Renal pelvis (tissue), 12 donors: ENCODE results near the gene CRHR1. TPM values are rescaled to one million over a fixed set of nuclear protein-coding genes. Genes with fewer than 3 reads are reported as not detected.
"Not testable (repeated sequence)": the region's sequence is repeated elsewhere in the genome, so short reads cannot be mapped to it uniquely, and the experiment has no call there.

Experiments used
- DNase-seq: peaks from one replicate; pipeline ENCODE4 v3.0.0-alpha.2; 2013
- long read RNA-seq, 16 experiments: transcript quantifications; one replicate each; lab custom pipeline, GENCODE V29; 2026
- polyA plus RNA-seq, 3 donors: library from polyadenylated mRNA; unstranded; fragments of 120-200 nt; gene quantifications; one replicate each; pipeline ENCODE4 v1.2.1, GENCODE V29; 2013; ENCODE audit not compliant: insufficient read length in 3 of 3

Gene CRHR1
- under 1 TPM; 0.19 to 0.36 (median 0.27) TPM for polyA plus RNA-seq
- long read RNA-seq, donor 1, result 0 reads
- long read RNA-seq, donor 2, result 0 reads
- long read RNA-seq, donor 3, result 0 reads
- long read RNA-seq, donor 4, result 0 reads
- long read RNA-seq, donor 5, result 0 reads
- long read RNA-seq, donor 6, result 0 reads
- long read RNA-seq, donor 7, result 0 reads
- long read RNA-seq, donor 8, result 0 reads
- long read RNA-seq, donor 9, result 0 reads
- long read RNA-seq, donor 10, result 0 reads
- long read RNA-seq, donor 11, result 0 reads
- long read RNA-seq, donor 12, result 0 reads
- long read RNA-seq, donor 13, result 0 reads
- long read RNA-seq, donor 14, result 0 reads
- long read RNA-seq, donor 15, result 0 reads
- long read RNA-seq, donor 16, result 0 reads

DNA sequence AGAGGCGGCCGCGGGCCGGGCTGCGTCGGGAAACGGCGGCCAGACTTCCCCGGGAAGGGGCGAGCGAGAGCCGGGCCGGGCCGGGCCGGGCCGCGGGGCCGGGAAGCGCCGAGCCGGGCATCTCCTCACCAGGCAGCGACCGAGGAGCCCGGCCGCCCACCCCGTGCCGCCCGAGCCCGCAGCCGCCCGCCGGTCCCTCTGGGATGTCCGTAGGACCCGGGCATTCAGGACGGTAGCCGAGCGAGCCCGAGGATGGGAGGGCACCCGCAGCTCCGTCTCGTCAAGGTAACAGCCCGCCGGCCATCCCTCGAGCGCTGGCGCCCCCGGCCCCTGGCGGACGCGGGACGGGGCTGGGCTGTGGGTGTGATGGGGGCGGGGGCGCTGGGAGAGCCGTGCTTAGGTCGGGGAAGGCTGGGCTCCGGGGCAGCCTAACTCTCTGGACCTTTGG is at the start of gene CRHR1:
Gene CRHR1, plus strand, starts transcription at position 28 of the 448 bp plus-strand sequence. Its CDS starts 225 bp downstream, at position 253.
- peak; percentile 4 for DNase-seq

DNA sequence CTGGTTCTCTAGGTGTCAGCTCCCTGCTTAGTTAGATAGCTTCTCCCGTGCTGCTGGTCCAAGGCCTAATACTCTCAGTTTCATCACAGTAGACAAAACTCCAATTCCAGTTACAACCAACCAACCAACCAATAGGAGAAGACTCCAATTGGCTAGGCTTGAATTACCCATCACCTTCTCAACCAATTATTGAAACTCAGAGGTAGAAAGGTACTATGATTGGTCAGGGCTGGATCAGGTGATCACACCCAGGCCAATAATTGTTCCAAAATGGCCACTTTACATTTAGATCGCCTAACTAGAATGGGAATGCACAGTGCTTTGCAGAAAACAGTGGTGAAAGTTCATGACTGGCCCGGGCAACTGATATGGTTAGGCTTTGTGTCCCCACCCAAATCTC is 49.5 kb upstream of the CRHR1 start:
- DNase-seq, result no peak

DNA sequence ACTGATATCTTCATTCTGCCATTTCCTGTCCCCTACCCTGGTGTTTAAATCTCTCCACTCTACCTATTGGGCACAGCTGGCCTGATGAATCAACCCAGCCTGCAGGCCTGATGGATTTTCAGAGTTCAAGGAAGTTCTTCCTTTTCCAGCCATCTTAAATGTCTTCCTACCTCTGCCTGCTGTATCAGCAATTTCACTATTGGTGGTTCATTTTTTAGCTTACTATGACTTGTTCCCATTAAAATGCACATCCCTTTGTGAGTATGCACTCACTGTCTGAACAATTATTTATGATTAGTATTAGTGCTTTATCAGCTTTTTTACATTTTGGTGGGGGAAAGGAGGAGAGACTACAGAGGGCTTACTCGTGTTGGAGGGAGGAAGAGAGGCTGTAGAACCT is 48.6 kb upstream of the CRHR1 start:
- DNase-seq, result no peak

DNA sequence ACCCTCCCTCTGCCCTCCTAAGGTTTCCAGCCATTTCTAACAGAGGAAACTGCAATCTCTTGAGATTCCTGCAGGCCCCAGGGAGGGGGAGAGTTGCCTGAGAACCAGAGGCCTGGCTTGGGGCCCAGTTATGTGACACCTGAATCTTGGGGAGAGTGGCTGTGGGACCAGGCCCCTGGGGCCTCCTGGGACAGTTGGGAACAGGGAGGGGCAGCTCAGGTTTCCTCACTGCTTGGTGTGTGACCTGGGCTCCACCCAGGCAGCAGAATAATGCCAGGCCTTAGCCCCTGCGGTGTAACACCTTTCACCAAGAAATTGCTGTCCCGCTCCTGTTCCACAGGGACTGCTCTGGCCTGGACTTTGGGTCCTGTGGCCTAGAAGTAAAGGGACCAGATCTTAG is 44.3 kb upstream of the CRHR1 start:
- DNase-seq, result no peak

DNA sequence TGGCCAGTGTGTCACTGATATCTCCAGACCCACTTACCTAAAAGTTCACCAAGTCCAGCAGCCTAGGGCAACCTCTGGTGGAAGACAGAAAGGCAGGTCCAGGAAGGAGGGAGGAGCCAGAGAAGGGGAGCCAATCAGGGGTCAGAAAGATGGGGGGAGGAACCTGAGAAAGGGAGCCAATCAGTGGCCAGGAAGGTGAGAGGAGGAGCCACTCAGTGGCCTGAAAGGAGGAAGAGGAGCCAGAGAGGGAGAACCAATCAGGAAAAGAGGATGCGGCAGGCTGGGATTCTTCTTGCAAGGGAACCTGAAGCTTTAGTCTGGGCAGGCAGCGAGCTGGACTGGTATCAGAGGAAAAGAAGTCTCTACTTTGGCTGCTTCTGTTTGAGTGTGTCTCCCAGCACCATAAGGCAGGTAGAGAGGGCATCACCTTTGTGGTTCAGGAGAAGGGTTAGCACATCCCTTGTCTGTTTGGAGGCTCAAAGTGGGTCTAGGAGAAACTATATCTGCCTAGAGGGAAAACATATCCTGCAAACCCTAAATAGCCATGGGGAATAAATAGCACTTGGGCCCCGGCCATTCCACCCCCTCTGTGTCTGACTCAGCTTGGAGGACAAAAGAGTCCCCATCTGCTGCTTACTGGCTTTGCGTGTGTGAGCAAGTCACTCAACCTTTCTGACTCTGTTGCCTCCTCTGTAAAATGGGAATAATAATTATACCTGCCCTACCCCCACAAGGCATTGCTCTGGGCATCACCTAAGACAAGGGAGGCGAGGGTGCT is 43.4 kb upstream of the CRHR1 start:
- peak; percentile 42 for DNase-seq

DNA sequence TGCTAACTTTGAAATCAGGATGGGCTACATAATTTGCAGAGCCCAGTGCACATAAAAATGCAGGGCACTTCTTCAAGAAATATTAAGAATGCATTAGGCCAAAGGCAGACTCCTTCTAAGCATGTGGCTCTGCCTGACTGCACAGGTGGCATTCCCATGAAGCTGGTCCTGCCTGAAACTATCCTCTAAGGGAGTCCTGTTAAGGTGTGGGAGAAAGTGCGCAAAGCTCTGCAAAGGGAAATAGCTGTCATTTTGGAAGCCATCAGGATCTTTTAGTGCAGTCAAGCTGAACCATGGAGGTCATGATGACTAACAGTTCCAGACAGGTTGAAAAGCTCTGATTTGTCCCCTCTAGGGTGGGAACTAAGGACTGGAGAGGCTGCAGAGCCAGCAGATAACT is 41.9 kb upstream of the CRHR1 start:
- DNase-seq, result peak; percentile 24

DNA sequence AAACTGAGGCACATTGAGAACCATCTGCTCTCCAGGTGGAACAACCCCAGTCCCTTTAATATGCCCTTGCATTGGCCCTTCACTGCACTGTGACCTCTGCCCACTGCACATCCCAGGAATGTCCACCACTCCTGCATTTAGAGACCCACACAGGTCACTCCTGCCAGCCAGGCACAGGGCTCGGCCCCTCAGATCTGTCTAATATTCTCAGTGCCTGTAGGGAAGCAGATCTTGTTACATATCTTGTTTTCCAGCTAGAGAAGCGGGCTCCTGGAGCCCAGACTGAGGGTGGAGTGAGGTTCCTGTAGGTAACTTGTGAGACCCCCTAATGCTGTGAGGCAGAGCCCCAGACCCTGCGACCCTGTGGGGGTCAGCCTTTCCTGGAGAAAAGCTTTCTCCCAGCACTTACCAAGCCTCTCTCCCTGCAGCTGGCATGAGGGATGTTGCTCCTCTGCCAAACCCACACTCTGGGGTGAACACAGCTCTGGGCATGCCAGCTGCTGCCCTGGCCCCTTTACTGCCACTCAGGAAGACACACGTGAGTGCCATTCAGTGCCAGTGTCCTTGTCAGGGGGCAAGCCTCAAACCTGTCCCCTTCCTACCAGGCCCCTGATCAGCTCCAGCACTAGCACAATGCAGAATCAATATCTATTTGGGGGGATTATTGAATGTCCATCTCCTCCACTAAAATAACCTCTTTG is 40.3 kb upstream of the CRHR1 start:
- DNase-seq, result no peak

DNA sequence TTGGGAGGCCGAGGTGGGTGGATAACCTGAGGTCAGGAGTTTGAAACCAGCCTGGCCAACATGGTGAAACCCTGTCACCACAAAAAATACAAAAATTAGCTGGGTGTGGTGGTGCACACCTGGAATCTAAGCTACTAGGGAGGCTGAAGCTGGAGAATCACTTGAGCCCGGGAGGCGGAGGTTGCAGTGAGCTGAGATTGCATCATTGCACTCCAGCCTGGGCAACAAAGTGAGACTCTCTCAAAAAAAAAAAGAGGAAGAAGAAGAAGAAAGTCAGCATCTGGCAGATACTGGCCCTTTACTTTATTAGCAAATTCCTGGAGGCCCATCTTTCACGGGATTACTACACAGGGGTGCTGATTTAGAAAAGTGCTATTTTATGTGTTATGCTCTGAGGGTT is 39.3 kb upstream of the CRHR1 start:
- not testable (repeated sequence) for DNase-seq

DNA sequence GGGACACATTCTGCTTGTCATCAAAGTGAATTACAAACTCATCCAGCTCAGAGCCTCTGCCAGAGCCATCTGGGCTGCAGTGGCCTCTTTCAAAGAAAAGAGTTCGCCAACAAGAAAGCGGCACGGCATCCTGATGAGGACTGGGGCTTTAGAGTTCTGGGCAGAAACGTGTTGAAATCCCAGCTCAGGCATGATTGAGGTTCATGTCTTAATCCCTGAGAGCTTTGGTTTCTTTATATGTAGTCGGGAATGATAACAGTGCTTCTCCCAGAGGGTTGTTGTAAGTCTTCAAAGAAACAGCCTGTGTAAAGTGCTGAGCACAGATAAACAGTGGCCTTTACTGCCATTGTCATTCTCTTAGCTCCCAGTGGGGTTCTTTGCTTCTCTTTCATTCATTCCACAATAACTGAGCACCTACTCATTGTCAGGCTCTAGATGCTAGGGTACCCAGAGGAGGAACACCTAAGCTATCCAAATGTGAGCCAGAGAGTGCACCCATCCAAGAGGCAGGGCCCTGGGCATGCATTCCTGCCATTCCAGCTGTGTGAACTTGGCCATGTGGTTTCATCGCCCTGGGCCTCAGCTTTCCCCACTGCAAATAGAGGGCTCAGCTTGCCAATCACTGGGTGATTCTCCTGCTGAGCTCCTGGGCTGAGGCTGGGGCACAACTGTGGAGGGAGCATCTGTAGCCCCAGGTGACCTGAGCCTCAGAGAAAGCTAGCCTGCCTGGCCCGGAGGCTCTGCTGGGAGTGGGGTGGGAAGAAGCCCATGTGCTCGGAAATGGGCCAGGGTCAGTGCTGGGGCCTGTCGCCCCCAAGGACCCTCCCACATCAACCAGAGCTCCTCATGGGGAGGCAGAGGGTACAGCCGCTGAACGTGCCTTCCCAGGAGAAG is 38.3 kb upstream of the CRHR1 start:
- DNase-seq, result no peak

DNA sequence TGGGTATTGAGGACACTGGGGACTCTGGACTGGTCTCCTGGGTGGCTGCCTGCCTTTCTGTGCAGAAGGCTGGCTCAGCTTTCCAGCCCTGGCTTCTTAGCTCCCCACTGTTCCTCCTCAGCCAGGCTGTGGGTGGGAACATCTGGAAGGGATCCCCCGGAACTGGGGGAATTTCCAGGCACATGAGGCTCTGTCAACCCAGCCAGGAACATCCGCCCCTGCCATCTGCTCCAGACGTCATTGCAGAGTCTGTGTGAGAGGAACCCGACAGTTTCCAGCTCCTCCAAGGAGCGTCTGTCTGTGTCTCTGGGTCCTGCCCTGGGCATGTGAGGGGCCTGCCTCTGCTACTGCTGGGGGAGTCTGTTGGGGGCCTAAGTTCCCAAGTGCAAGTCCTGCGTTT is 36.2 kb upstream of the CRHR1 start:
- DNase-seq, result no peak

DNA sequence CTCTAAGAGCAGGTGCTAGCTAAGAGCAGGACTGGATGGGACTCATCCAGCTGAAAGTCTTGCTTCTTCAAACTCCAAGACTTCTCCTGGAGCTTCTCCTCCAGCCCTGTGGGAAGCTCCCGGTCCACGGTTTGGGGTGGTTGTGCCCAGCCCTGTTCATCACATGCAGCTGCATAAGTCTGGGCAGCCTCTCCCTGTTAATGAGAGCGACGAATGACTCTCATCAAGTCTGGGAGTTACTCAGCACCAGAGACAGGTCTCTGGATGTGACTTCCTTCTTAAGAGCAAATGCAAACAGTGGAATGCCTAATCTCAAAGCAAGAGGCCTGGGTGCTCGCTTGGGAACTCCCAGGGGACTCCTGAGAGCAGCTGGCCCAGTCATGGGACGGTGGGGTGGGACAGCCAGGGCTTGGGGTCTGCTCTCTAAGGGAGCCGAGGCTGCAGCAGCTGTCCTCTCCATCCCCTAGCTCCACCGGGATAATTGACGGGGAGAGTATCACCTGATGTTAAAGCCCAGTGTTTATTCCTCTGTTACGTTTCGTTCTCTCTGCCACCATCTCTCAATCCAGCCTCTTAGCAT is 35.3 kb upstream of the CRHR1 start:
- no peak for DNase-seq

DNA sequence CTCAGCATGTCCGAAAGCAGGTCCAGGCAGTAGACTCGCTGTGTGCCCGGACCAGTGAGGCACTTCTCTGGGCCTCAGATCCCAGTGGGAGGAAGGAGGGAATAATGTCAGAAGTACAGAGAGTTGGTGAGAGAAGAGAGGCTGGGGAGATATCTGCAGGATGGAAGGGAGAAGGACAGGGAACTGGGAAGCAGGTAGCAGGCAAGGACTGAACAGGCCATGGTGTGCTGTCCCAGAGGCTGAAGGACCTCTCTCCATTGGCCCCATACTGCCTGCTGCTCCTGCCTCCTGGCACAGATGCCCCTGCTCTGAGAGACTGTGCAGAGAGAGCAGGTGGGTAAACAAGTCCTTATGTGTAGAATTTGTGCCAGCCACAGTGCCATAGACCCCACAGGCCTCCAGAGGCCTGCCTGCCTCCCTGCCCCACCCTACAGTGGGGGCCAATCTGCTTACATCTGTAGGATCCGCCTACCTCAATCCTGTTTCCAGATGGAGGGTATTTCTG is 34.2 kb upstream of the CRHR1 start:
- no peak for DNase-seq

DNA sequence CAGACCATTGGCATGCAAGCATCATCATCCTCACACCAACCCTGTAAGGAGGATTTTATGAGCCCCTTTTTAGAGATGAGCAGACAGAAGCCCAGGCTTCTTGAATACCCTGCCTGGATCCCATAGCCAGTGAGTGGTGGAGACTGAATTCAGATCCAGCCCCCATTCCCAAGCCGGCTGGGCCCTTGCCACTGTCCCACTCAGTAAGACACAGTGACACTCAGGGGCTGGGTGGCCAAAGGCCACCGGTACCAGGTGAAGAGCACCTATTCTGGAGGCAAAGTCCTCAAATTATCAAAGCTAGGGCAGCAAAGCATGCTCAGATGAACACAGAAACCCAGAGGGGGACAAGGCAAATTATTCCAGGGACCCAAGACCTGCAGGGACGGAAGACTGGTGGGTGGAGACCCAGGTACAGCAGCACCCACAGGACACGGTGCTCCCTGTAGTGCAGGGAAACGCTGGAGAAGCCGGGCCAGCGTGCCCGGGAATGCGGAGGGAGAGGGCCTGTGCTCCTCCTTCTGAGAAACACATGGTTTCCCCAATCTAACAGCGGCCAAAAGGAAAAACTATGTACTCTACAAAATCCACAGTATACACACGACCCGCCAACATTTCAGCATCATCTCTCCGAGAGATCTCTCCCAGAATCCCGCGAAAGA is 33.2 kb upstream of the CRHR1 start:
- DNase-seq, result no peak

DNA sequence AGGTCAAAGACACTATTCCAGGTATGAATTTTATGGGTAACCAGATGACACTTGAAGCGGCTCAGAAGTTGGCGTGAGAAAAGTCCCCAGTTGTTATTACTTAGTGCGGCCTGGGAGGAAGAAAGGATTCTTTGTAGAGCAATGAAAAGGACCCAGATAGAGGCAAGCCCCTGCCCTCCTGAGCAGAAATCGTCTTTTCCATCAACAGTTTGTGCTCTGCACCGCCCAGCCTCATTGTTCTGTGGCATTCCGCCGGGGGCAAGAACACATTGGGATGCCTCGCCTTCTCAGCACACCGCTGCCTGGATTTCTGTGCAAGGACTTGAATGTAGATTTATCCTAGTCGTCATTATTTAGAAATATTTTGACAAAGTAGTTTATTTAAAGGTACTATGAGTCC is 32.7 kb upstream of the CRHR1 start:
- no peak for DNase-seq

DNA sequence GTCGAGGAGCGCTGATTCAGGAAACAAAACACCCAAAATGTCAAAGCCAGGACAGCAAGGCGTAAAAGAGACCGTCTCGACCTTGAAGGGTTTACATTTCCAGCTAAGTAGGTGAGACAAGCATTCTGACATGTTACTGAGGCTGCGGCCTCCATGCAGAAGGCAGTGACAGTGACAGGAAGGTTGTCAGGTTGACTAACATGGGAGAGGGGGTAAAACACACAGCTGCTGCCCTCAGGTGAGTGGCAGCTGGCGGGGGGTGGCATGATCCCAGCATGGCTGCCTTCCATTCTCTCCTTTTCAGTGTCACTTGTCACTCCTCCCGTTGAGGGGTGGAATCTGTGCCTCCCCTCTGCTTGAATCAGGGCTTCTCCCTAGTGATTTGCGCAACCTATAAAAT is 31.9 kb upstream of the CRHR1 start:
- no peak for DNase-seq

DNA sequence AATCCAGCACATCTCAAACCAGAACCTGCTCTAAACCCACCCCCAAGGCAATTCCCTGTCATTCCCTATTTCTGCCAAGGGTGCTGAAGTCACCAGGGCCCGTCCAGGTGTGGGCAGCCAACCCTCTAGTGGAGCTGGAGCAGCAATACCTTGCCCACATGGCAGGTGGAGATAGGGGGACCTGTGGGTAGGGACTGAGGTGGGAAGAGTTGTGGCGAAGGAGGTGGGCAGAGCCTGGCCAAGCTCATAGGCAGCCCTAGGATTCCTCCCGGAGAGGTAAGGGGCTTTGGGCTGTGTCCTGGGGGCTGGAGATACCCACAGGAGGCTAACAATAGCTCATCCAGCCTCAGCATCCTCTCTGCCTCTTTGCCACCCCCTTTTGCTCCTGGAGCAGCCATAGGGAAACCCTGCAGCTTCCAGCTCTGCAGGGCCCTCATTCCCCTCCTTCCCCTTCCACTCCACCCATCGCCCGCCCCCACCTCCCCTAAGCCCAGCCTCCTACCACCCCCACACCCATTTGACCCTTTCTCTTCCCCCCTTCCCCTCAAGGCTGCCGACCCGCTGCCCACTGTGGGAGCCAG is 30.4 kb upstream of the CRHR1 start:
- DNase-seq, result no peak

DNA sequence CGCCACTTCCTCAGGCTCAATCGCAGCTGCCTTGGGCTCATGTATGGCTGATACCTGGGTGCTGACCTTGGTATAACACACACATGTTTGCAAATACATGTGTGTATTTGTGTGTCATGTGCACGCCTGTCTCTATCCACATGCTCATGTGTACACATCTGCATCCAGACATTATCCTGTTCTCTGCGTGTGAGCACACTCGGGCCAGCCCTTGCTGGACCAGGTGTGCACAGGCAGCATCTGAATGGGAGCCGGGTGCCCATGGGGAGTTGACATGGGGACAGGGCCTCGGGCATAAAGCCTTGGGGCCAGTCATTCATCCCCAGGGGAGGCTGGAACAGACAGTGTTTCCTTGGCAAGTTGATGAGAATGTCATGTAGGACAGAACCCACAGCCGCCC is 29.1 kb upstream of the CRHR1 start:
- DNase-seq, result no peak

DNA sequence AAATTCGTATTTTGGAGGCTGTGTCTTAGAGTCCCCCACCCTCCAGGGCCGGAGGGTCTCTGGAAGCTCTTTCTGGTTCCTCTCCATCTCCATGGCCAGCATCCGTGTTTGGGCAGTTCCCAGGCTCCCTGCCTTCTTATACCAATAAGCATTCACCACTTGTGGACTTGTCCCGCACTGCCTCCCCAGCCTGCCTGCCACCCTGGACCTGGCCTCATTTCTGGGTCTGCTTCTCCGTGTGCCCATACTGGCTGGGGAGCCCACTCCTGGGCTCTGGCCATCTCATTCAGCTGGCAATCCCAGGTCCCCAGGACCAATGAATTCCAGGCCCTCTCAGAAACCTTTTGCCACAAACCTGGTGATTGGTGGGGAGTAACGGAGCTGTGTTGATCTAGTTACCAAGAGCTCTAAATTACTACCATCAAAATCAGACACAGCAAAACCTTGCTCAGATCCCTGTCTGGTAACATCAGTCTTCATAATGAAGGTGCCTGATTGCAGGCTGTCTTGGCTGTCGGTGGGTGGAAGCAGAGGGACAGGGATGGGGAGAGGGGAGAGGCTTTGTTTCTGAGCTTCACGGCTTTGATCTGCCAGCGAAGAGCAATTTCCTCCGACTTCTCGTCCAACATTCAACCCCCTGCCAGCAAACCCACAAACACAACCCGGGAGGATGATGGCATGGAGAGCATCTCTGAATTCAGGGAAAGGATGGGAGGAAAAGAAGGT is 27.7 kb upstream of the CRHR1 start:
- peak; percentile 16 for DNase-seq
